Muscle of leg (tissue), 11 donors: ENCODE data around the gene HSPA12A. TPM values are rescaled to one million over a fixed set of nuclear protein-coding genes. Genes with fewer than 3 reads are reported as not detected.
A peak's percentile ranks its signal among the peaks of the same experiment; 100 is the strongest.

Source experiments
- DNase-seq: peaks from one replicate; pipeline ENCODE4 v3.0.0; 2013
- H3K27ac ChIP-seq: one replicate; pipeline ENCODE4 v1.5.1; 2013; ENCODE audit warnings: mild to moderate bottlenecking, low read length, control low read depth
- H3K27me3 ChIP-seq: one replicate; pipeline ENCODE4 v1.6.1; 2013; ENCODE audit warnings: low read length; ENCODE audit not compliant: control insufficient read depth, insufficient read depth
- H3K36me3 ChIP-seq: one replicate; pipeline ENCODE4 v1.6.1; 2013; ENCODE audit warnings: low read length; ENCODE audit not compliant: control insufficient read depth, insufficient read depth
- H3K4me1 ChIP-seq: one replicate; pipeline ENCODE4 v1.6.1; 2013; ENCODE audit warnings: low read length; ENCODE audit not compliant: control insufficient read depth, insufficient read depth
- H3K4me3 ChIP-seq: one replicate; pipeline ENCODE4 v1.5.1; 2013; ENCODE audit warnings: low read length, control low read depth
- H3K9me3 ChIP-seq: replicated peaks from 2 replicates; pipeline ENCODE4 v1.6.1; 2013; ENCODE audit warnings: low read depth, low read length; ENCODE audit not compliant: control insufficient read depth
- WGBS: methylation state at CpG from one replicate; pipeline ENCODE4 v1.1.5; 2013; ENCODE audit warnings: missing lambda C conversion rate; ENCODE audit not compliant: insufficient coverage; 5-methylcytosine and 5-hydroxymethylcytosine counted together
- polyA plus RNA-seq, 8 donors: library from polyadenylated mRNA; unstranded; fragments of 120-200 nt; gene quantifications; one replicate each; pipeline versions ENCODE4 v1.2.1 to v1.2.3, GENCODE V29; 2013; ENCODE audit warnings: inconsistent platforms in 1 of 8, low replicate concordance in 1 of 8; ENCODE audit not compliant: insufficient read length in 8 of 8, insufficient read depth in 1 of 8
- total RNA-seq: library from RNA; stranded (reverse); fragments of 120-200 nt; gene quantifications from one replicate; pipeline ENCODE4 v1.2.4, GENCODE V29; 2013

The HSPA12A gene
- total and polyA plus RNA-seq, 9 donors = 5.5 to 10.8 (median 7.4) TPM

DNA sequence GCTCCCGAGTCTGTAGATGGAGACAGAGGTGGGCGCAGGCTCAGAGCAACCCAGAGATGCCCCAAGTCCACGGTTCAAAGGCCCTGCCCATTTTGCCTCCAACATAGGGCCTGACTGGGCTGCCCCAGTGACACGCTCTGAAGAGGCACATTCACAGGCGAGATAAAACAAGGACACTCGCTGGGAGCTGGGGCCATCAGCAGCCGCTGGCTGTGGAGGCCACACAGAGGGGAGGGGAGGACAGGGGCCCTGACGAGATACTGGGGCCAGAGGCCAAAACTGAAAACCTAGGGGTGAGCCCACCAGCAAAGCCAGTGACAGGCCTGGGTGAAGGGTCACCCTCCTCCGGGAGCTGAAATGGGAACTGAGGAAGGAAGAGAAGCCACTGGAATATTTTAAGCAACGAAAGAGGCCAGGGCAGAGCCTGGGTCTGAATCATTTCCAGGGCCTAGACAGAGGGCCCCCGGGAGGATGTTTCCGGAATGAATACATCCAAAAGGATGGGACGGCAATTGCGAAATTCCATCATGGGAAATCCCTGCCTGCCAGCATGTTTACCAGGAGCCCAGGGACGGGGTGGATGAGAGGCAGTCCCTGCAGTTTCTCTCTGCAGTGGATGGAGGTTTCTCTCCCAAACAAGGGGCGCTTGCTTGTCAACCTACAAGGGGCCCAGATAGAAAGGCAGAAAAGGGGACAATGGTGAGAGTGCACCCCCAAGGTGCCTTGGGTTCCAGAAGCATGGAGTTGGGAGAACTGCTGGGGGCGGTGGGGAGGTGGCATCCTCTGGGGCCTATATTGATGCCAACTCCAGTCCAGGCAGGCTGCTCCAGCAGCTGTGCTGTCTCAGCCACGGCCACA lies 29.0 kb upstream of the HSPA12A start:
- no peaks in the 10 kb centered on the region for H3K36me3 ChIP-seq
- peak; percentile 63 for DNase-seq

GRCh38 chr10:116770281-116770680 lies 27.9 kb upstream of the HSPA12A start:
- Histone ChIP-seq H3K27ac (no peak overlapping the region), H3K36me3 (no peaks in the 10 kb centered on the region), H3K27me3 (peaks cover 3% of the 10 kb centered on the region), H3K4me3 (no peak overlapping the region), H3K9me3 (no peaks in the 10 kb centered on the region), H3K4me1 (peaks cover 30% of the 10 kb centered on the region)
- WGBS = 87% methylated on average over 8 of the region's 10 CpGs
- DNase-seq = no peak

More for the DNA sequence above, 29.0 kb upstream of the HSPA12A start:
- peaks cover 30% of the 10 kb centered on the region for H3K4me1 ChIP-seq
- H3K27ac ChIP-seq = peak overlapping the region; percentile 15
- no peaks in the 10 kb centered on the region for H3K9me3 ChIP-seq
- WGBS = 44% methylated on average over 14 of the region's 18 CpGs
- H3K27me3 ChIP-seq = peaks cover 3% of the 10 kb centered on the region
- H3K4me3 ChIP-seq = no peak overlapping the region

- H3K9me3 ChIP-seq = peaks cover 3% of the 10 kb centered on the region
- peak; percentile 22 for DNase-seq
- peaks cover 26% of the 10 kb centered on the region for H3K4me1 ChIP-seq
- H3K4me3 ChIP-seq = no peak overlapping the region
- WGBS = 76% methylated on average over 7 of the region's 8 CpGs
- no peak overlapping the region for H3K27ac ChIP-seq
- no peaks in the 10 kb centered on the region for H3K36me3 ChIP-seq
- peaks cover 3% of the 10 kb centered on the region for H3K27me3 ChIP-seq
Observed at GRCh38 chr10:116769791-116770190, 27.4 kb upstream of the HSPA12A start.

GRCh38 chr10:116769368-116769767 lies 27.0 kb upstream of the HSPA12A start:
- no peak overlapping the region for H3K4me3 ChIP-seq
- H3K9me3 ChIP-seq = peaks cover 3% of the 10 kb centered on the region
- peaks cover 23% of the 10 kb centered on the region for H3K4me1 ChIP-seq
- H3K27me3 ChIP-seq = peaks cover 3% of the 10 kb centered on the region
- no peaks in the 10 kb centered on the region for H3K36me3 ChIP-seq
- no peak for DNase-seq
- H3K27ac ChIP-seq = no peak overlapping the region
- 58% methylated on average over 2 of the region's 7 CpGs for WGBS

- Histone ChIP-seq H3K27me3 (peaks cover 3% of the 10 kb centered on the region), H3K27ac (no peak overlapping the region), H3K4me3 (no peak overlapping the region), H3K36me3 (no peaks in the 10 kb centered on the region), H3K4me1 (peaks cover 23% of the 10 kb centered on the region), H3K9me3 (peaks cover 3% of the 10 kb centered on the region)
- WGBS = 72% methylated on average over 3 of the region's 4 CpGs
- no peak for DNase-seq
Observed at GRCh38 chr10:116768786-116769185, 26.4 kb upstream of the HSPA12A start.

GRCh38 chr10:116766837-116767634 lies 24.7 kb upstream of the HSPA12A start:
- DNase-seq = peak; percentile 53
- 23% methylated on average over 11 of the region's 13 CpGs for WGBS

DNA sequence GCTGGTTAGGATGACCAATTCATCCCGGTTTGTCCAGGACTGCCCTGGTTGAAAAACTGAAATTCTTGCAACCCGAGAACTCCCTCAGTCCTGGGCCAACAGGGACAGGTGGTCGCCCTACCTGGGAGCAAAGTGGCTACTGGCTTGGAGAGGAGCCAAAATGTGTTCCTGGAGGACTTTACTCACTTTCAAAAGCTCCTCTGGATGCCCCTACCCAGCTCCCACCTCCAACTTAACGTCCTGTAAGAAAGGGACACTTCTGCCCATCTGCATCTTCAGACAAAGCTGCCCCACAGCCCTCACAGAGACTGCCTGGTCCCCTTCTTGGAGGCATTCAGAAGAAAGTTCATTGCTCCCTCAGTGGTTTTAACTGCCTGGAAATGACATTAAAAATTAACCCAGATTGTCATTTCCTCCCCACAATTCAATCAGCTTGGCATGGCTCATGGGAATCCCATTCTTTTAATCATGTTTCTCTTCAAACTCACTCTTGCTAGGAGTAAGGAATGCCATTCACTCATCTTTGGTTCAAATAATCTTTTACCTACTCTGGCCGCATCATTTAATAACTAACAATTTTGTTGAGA lies 24.0 kb upstream of the HSPA12A start:
- no peak overlapping the region for H3K27ac ChIP-seq
- peaks cover 6% of the 10 kb centered on the region for H3K27me3 ChIP-seq
- H3K36me3 ChIP-seq = no peaks in the 10 kb centered on the region
- DNase-seq = no peak
- 69% methylated on average over 4 of the region's 5 CpGs for WGBS
- peaks cover 3% of the 10 kb centered on the region for H3K9me3 ChIP-seq
- H3K4me1 ChIP-seq = peaks cover 20% of the 10 kb centered on the region
- H3K4me3 ChIP-seq = no peak overlapping the region

More at GRCh38 chr10:116766837-116767634, 24.7 kb upstream of the HSPA12A start:
- no peak overlapping the region for H3K4me3 ChIP-seq
- peaks cover 6% of the 10 kb centered on the region for H3K27me3 ChIP-seq
- H3K27ac ChIP-seq = no peak overlapping the region
- H3K9me3 ChIP-seq = peaks cover 3% of the 10 kb centered on the region
- H3K36me3 ChIP-seq = no peaks in the 10 kb centered on the region
- H3K4me1 ChIP-seq = peaks cover 23% of the 10 kb centered on the region

DNA sequence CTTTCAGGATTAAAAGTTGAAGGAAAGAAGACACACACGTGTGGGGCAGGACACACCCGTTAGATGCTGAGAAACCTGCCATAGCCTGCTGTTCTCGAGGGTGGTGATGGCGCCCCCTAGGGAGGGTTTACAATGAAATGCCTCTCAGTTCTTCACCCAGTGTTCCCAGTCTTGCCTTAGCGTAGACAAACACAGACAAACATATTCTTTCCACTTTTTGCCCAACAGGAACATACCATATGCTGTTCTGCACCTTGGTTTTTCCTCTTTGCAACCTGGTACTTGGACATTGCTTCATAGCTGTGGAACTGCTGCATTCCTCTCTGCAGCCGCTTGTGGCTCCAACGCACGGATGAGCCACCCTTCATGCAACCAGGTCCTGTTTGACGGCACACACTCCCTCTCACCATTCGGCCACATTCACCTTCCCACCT lies 23.3 kb upstream of the HSPA12A start:
- H3K36me3 ChIP-seq = no peaks in the 10 kb centered on the region
- 84% methylated on average over 8 of the region's 10 CpGs for WGBS
- DNase-seq = no peak
- peaks cover 3% of the 10 kb centered on the region for H3K9me3 ChIP-seq
- H3K4me1 ChIP-seq = peaks cover 16% of the 10 kb centered on the region
- no peak overlapping the region for H3K27ac ChIP-seq
- no peak overlapping the region for H3K4me3 ChIP-seq
- H3K27me3 ChIP-seq = peaks cover 6% of the 10 kb centered on the region

DNA sequence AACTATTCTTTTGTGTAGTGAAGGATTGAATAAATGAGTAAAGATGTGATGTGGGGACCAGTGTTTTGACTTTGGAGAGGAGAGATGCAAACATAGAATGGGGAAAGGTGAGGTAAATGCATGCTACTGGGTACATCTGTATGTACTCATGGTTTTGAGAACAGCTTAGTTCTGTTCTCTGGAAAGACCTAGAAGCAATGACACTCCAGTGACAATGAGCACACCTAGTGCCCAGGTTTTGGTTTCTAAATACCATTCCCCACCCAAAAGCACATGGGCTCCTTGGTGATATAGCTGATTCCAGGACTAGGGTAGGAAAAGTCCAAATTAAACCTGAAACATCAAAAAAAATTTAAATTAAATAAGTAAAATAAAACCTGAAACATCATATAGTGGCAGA lies 22.6 kb upstream of the HSPA12A start:
- H3K27me3 ChIP-seq = peaks cover 2% of the 10 kb centered on the region
- H3K4me3 ChIP-seq = no peak overlapping the region
- no peak for DNase-seq
- no peaks in the 10 kb centered on the region for H3K36me3 ChIP-seq
- H3K27ac ChIP-seq = no peak overlapping the region
- peaks cover 3% of the 10 kb centered on the region for H3K9me3 ChIP-seq
- H3K4me1 ChIP-seq = peaks cover 12% of the 10 kb centered on the region

DNA sequence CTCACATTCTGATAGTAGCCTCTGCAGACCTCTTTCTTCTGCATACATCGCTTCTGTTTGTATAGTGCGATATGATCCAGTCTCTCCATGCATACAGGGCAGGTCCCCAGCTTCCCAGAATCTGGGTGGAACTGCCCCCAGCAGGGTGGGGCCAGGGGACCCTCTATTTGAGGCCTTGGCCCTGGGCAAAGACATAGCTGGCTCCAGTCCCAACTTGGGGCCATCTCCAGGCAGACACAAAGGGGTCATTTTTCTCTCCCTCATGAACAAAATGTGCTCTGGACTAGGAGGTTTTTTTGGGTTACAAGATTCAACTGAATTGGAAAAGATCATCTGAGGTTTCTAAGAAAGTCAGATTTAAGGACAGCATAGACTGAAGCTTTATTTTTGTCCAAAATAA lies 21.1 kb upstream of the HSPA12A start:
- Histone ChIP-seq H3K4me1 (peaks cover 9% of the 10 kb centered on the region), H3K36me3 (no peaks in the 10 kb centered on the region), H3K9me3 (peaks cover 3% of the 10 kb centered on the region), H3K27ac (no peak overlapping the region), H3K4me3 (no peak overlapping the region), H3K27me3 (peaks cover 2% of the 10 kb centered on the region)
- 100% methylated on average over 2 of the region's 2 CpGs for WGBS
- no peak for DNase-seq
